Ovary (tissue), 3 donors: ENCODE measurements around the gene CRY1.

Source experiments
- POLR2A ChIP-seq: fragments of 450-650 bp; IDR thresholded peaks from one replicate; pipeline ENCODE4 v1.6.1; 2017; ENCODE audit warnings: antibody characterized with exemption, mild to moderate bottlenecking, moderate library complexity
- TF ChIP-seq, protein P1 (sequence below), 3 donors: fragments of 450-650 bp in 2 of 3; fragments of 200-600 bp in 1 of 3; IDR thresholded peaks; one replicate each; pipeline versions ENCODE4 v1.5.1 to v1.8.0; 2016 to 2022; ENCODE audit warnings: antibody characterized with exemption in 3 of 3, mild to moderate bottlenecking in 1 of 3
- donor health status: DM: no; HTN: no; CAD: no.

DNA sequence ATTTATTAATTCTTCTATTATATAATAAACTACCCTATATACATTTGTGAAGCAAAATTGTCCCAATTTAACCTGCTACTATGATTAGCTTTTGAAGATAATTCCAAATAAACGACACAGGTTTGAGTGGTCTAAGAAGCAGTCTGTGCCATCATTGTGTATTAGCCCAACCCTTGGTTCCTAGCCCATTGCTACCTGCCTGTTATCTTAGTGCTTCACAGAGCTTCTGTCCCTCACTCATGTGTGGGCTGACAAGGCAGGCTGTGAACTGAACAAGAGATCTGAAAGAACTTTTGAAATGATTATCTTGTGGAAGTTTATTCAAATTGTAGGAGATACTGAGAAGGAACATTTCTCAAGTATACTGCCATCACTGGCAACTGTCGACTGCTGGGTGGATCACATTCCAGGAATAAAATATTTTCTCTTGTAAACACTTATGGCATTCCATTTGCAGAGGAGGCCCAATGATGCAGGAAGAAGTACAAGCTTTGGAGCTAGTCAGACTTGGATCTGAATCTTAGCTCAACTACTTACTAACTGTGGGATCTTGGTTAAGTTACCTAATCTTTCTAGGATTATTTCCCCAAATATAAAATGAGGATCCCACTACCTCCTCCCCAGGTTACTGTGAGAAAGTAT, 98.6 kb downstream of the CRY1 start:
- no peak for TF ChIP-seq POLR2A
- TF ChIP-seq, protein P1, sequence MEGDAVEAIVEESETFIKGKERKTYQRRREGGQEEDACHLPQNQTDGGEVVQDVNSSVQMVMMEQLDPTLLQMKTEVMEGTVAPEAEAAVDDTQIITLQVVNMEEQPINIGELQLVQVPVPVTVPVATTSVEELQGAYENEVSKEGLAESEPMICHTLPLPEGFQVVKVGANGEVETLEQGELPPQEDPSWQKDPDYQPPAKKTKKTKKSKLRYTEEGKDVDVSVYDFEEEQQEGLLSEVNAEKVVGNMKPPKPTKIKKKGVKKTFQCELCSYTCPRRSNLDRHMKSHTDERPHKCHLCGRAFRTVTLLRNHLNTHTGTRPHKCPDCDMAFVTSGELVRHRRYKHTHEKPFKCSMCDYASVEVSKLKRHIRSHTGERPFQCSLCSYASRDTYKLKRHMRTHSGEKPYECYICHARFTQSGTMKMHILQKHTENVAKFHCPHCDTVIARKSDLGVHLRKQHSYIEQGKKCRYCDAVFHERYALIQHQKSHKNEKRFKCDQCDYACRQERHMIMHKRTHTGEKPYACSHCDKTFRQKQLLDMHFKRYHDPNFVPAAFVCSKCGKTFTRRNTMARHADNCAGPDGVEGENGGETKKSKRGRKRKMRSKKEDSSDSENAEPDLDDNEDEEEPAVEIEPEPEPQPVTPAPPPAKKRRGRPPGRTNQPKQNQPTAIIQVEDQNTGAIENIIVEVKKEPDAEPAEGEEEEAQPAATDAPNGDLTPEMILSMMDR (IDR thresholded peaks at IDR 0.05) = no peak
